Inflammatory macrophage treated with lipopolysaccharide for 1 hour (primary cell): Measurements from ENCODE around the gene CRACR2A.

Experiments
- DNase-seq, 2 donors: peaks; one replicate each; pipeline ENCODE4 v3.0.0-alpha.2; 2020 to 2022

Gene CRACR2A

DNA sequence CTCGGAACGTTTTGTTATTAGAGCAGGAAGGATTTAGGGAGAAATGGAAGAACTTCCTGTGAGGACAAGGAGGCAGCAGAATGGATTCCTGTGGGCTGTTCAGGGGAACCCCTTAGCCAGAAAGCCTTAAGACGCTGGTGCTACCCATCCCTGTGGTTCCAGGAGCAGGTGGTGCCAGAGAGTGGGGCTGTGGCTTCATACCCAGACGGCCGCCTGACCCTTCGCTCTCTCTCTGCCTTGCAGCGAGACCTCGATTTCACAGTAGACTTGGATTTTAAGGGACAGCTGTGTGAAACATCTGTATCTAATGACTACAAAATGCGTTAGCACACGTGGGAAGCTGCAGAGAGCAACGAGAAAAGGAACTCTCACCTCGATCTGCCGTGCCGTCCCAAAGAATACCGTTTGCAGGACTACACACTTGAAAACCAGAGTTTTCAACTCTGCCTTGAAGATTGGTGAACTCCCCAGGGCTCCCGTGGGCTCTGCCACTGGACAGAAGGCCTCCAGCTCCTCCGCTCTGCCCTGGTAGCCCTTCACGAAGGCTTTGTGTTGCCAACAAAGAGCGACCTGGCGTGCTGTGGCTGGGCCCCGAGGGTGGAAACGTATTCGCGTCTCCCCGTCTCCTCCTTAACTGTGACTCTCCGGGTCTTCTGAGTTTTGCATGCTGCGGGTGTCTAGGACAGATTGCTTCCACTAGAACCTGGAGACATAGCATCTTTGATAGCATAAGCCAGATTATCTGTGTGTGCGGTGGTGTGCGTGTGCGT, 159.9 kb downstream of the CRACR2A start:
- no peak for DNase-seq

DNA sequence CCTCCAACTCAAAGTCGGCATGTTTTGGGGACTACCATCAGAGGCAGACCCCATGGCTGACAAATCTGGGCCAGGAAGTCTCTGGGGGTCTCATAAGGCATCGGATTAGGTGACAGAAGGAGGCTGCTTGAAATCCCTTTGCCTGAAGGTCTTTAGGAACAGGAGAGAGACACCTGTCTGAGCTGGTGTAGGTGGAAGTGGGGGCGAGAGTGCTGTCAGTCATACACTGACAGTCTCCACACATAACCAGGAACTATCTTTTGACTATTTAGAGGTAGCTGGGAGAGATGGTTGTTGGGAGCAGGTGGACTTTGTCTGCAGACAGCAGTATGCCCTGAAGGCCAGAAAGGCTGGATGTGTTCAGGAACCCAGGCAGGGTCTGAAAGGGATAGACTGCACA, 163.2 kb downstream of the CRACR2A start:
- DNase-seq, result no peak

DNA sequence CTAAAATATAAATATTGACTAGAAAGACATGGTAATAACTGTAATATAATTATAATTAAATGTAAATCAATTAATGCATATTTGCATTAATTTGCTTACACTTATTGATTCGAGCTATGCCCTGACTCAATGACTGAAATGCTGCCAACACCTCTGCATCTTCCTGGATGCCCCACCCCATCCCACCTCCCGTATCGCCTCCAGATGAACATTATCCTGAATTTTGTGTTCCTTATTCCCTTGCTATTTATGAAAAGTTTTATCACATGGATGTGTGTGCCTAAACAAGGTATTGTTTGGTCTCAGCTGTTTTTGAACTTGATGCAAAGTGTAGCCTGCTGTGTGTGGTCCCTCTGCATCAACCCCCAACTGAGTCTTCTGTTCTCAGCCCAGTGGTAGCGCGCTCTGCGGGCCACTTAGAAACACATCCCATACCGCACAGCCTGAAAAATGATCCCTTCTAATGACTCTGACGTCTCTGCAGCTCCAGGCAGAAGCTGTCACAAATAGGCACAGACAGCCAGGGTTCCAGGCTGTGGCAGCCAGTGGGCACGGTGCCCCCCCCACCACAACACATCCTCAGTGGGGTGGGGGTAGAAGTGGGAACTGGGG, 165.4 kb downstream of the CRACR2A start:
- DNase-seq, result no peak

DNA sequence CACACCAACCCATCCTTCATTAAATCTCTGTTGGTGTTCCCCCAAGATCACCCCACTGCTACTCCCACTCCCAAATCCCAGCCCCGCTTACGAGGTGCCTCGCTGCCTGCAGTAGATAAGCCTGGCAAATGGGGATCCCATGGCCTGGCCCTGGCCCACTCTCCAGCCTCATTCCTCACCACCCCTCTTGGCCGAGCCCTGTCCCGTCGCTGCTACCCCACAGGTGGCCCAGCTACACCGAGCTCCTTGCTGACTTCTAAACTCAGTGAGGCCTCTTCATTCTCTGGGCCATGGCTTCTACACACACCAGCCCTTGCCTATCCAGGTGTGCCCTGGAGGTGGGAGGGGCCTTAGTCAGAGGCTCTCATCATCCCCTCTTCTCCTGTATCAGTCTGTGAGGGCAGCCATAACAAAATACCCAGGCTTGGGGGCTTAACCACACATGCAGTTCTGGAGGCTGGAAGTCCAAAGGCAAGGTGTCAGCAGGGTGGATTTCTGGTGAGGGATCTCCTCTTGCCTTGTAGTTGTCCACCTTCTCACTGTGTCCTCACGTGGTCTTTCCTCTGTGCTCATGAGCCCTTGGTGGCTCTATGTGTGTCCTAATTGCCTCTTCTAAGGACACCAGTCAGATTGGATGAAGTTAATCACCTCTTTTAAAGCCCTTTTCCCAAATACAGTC, 169.1 kb downstream of the CRACR2A start:
- DNase-seq, result no peak

DNA sequence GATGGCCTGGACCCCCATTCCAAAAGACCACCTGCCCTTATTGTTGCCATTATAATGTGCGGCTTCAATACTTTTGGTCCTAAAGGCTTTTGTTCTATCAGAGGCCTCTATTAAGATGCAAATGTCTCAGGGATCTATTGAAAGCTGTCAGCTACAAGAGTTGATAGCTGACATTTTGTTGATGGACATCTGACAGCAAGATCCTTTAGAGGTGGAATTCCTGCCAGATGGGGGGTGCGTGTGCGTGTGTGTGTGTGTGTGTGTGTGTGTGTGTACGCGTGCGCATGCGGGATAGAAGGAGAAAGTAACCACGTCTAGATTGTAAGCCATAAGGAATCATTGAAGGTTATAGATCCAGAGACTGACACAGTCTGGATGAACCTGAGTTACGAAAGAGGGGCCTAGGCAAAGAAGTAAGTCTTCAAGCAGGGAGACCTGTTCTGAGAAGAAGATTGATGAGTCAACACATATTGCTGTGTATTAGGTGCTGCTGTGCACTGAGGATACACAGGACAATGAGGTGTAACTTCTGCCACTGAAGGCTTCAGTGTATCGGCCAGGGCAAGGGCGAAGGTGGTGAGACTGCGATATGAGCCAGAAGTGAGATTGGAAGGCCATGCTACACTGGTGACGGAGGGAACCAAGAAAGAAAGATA, 172.7 kb downstream of the CRACR2A start:
- no peak for DNase-seq

DNA sequence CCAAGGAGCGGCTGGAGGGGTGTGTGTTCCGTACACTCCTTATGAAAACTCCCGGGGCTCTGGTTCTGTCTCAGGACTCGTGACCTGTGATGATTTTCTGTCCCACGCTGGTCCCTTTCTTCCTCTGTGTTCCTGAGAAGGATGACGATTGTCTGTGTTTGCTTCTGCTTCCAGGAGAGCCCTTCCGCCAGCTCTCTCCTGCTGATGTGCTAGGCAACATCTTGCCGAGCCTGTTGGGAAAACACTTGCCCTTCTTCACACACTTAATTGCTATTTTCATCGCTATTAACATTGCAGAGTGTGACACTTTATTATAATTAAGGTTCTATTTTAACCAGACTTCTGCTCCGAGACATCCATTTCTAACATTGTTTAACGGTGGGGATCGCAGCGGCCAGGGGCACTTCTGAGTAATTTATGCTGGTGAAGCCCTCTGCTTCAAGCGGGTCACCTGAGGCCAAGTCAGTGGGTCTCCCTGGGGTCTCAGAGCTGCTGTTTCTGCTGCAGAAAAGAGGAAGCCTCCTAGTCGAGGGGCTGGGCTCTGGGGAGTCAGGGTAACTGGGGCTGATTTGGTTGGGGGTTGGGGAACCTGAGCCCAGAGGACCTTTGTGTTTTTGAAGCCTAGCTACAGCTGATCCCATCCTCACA, 173.3 kb downstream of the CRACR2A start:
- no peak for DNase-seq

DNA sequence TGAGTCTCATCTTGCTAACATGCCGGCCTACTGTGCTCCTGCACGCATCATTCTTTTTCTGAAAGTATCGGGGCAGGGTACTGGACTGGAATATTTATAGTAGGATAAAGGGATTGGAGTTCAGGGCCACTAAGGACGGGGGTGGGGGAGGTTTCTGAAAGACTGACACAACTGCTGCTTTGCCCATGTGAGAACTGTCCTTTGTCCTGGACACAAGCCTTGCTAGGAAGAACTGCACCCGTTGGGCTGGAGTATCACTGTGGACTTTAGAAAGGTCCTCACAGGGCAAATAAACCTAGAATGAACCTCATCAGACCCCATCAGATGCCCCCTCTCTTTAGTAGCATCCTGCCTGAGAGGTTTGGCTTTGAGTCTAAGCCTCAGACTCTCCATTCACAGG, 174.4 kb downstream of the CRACR2A start:
- no peak for DNase-seq

DNA sequence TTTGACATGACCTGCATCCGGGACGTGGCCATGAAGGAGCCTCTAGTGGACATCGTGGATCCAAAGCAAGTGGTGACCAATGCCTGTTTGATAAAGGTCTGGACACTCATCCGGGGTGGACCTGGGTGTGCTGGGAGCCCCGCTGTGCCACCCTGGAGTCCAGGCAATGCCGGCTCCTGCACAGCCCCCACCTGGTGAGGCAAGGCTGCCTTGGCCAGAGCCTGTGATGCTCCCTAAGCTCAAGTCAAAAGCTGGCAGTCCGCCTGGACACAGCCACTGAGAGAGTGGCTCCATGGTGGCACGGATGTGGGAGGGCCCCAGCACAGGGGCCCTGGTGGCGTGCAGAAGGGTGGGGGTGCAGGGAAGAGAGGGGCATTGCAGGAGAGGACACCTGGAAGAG, 176.0 kb downstream of the CRACR2A start:
- DNase-seq, result no peak

DNA sequence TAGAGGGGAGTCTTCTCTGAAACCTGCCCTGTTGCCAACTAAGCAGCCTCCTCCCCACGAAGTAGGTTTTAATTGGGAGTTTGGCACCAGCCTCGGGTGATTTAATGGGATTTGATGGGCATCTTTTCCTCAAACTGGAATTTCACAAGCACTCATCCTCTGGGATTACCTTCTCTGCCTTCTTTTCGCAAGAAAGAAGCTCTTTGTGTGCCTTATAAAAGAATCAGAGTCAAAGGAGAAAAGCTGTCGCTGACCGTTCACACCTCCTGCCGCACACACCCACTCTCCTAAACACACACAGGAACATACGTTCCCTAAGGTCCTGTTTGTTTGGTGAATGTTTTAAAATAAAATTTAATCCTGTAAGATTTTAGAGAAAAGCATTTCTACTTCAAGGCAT, 177.9 kb downstream of the CRACR2A start:
- no peak for DNase-seq

DNA sequence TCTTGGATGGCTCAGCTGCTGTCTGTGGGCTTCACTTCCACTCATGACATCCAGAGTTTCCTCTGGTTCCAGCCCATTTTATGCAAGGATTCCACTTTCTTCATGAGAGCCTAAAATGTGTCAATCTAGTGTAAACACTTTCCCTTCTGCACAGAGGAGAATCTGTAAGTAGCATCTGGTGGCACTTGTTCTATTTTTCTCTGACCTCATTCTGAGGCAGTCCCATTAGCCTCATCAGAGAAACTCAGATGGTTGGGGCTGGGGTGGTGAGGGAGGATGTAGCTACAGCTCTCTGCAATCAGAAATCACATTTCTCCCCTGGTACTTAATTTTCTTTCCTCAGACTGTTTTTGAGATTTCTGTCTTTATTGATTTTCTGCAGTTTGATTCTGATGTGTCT, 180.3 kb downstream of the CRACR2A start:
- DNase-seq, result no peak

DNA sequence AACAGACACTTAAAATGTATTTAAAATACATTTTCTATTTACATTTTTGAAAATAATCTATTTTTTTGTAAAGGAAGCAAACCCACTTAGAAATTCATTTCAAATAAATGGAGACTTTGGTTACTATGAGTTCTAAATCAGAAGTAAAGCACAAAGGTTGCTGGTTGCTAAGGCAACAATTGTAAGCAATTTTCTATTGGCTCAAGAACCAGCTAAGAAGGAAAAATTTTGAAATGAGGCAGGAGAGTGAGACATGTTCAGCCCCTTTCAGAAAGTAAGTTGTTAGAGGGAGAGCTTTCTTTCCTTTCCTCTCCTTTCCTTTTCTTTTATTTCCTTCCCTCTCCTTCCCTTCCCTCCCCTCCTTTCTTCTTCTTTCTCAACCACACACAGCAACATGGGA, 181.2 kb downstream of the CRACR2A start:
- DNase-seq, result no peak

DNA sequence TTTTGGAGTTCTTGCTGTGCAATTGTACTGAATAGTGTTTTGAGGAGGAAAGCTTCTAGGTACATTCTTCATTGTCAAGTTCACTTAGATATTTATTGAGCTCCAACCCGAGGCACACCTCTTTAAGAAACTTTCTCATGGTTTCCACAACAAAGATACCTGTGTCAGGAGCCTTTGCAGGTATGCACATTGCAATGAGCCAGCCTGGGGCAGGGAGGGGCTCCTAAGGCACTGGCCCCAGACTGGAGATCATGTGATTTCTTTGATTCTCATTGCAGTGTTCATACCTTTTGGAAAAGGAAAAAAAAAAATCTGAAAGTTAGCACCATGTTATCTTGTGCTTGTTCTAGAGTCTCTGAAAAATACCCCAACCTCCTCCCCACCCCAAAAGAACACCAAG, 181.6 kb downstream of the CRACR2A start:
- DNase-seq, result no peak

DNA sequence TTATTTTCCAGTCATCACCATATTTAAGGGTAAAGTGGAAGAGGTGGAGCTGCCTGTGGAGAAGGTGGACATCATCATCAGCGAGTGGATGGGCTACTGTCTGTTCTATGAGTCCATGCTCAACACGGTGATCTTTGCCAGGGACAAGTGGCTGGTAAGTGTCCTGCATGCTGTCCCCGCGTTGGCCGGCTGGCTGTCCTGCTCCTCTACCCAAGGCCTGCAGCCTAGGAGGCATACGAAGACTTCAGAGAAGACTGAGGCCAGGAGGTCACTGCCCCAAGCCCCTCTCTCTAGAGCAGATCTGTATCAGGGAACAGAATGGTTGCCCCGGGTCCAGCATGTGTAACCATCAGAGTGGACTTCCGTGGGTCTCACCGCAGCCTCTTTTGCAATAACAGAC, 184.2 kb downstream of the CRACR2A start:
- DNase-seq, result no peak

DNA sequence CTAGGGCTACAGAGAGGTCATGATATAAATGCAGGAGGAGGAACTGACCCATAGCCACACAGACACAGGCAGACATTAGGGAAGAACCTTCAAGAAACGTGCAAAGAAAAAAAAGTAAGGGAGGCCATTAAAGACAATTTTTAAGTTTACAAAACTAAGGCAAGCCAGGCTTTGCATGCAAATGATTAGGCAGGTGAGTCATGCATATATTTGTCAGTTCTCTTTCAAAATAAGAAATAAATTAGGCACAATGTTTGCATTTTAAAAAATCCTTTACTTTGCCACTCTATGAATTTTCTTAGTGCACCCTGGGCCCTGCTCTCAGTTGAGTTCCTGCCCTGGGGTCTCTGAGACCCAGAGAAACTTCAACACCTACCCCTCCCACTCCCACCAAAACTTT, 186.9 kb downstream of the CRACR2A start:
- DNase-seq, result no peak
